ENCODE results near the gene SLC6A19.

GRCh38 chr5:1162276-1162675 is 39.1 kb upstream of the SLC6A19 start:
- TF ChIP-seq CTCF (conservative IDR thresholded peaks at IDR 0.05; ENCODE audit: low read depth, low read length) (no peak), EZH2 (IDR thresholded peaks at IDR 0.05; ENCODE audit: borderline replicate concordance, low read depth, low read length, poor library complexity, severe bottlenecking) (no peak)

All from A673 (cell line).